ENCODE data around the gene WRAP73. TPM values are rescaled to one million over a fixed set of nuclear protein-coding genes. Genes with fewer than 3 reads are reported as not detected.

Gene WRAP73
- polyA plus RNA-seq, 1 experiment: 27.6 TPM

DNA sequence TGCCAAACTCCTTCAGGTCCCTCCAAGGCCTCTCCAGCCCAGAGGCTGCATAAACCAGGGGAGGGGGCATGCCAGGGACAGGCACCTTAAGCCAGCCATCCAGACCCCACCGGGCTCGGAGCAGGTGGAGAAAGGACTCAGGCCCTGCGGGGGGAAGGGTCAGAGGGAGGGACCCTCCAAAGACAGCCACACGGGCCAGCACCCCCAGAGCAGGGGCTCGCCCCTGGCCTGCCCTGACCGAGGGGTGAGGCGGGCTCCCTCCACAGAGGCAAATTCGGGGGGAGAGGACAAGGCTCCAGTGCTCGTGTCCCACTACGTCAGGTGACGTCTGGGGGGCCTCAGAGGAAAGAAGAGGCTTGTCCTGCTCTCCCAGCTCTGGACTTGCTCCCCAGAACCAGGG is 46.7 kb downstream of the WRAP73 start:
- no peak for DNase-seq (ENCODE audit: low read depth)
- CTCF ChIA-PET: interaction anchor here (1.6 kb wide), 1 partner anchor 12 kb away, joined by 3 read pairs; no protein-coding TSS in a partner anchor
- H3K36me3 ChIP-seq (ENCODE audit: control insufficient read depth, insufficient read depth, low read length): no peaks in the 10 kb centered on the region
- TF ChIP-seq, protein P1, sequence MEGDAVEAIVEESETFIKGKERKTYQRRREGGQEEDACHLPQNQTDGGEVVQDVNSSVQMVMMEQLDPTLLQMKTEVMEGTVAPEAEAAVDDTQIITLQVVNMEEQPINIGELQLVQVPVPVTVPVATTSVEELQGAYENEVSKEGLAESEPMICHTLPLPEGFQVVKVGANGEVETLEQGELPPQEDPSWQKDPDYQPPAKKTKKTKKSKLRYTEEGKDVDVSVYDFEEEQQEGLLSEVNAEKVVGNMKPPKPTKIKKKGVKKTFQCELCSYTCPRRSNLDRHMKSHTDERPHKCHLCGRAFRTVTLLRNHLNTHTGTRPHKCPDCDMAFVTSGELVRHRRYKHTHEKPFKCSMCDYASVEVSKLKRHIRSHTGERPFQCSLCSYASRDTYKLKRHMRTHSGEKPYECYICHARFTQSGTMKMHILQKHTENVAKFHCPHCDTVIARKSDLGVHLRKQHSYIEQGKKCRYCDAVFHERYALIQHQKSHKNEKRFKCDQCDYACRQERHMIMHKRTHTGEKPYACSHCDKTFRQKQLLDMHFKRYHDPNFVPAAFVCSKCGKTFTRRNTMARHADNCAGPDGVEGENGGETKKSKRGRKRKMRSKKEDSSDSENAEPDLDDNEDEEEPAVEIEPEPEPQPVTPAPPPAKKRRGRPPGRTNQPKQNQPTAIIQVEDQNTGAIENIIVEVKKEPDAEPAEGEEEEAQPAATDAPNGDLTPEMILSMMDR (IDR thresholded peaks at IDR 0.05; ENCODE audit: insufficient read depth, low read depth, low read length): no peak
- POLR2A ChIA-PET: no interaction called here
- H3K27me3 ChIP-seq (ENCODE audit: control insufficient read depth, insufficient read depth, low read length): no peaks in the 10 kb centered on the region; the same call in 1 of the 2 replicates
- H3K4me3 ChIP-seq (ENCODE audit: low read depth, low read length): no peak overlapping the region

DNA sequence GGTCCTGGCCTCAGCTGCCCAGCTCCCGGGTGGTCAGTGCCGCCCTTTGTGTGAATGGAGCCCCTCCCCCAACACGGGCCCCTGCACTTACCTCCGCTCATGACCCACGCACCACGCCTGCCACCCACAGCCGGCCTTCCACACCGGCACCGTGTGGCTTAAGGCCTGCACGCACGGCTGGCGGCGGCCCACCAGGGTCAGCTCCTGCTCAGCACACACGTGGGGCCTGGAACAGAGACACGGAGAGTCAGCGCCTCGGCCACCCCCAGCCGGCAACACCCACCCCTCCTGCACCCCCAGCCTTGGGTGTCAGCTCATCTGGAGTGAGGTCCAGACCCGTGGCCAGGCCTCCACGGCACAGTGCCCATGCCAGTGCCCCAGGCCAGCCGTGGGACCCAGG is 47.5 kb downstream of the WRAP73 start:
- Histone ChIP-seq H3K4me3 (ENCODE audit: low read depth, low read length) (no peak overlapping the region), H3K36me3 (ENCODE audit: control insufficient read depth, insufficient read depth, low read length) (no peaks in the 10 kb centered on the region), H3K27me3 (ENCODE audit: control insufficient read depth, insufficient read depth, low read length) (no peaks in the 10 kb centered on the region; the same call in 1 of the 2 replicates)
- TF ChIP-seq, protein P1 (IDR thresholded peaks at IDR 0.05; ENCODE audit: insufficient read depth, low read depth, low read length): no peak
- POLR2A ChIA-PET: no interaction called here
- DNase-seq (ENCODE audit: low read depth): no peak
- CTCF ChIA-PET: interaction anchor here (0.7 to 1.6 kb wide), 2 partner anchors 12 to 18 kb away, joined by 3 read pairs; no protein-coding TSS in a partner anchor

DNA sequence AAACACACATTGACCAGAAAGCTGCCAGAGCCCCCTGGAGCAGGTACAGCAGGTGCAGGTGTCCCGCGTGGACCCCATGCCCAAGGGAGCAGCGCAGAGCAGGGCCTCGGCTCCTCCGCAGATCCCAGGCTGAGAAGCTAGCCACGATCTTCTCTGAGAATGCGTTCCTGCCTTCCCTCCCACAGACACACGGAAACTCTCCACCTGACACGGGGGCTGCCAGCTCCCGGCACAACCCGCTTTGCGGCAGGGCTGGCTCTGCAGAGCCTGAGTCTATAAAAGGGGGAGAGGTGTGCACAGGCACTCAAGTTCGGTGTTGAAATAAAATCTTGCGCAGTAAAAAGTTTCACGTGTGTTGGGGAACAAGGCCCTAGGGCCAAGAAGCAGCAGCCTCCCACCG is 48.2 kb downstream of the WRAP73 start:
- TF ChIP-seq, protein P1 (IDR thresholded peaks at IDR 0.05; ENCODE audit: insufficient read depth, low read depth, low read length): no peak
- ChIA-PET POLR2A (no interaction called here), CTCF (interaction anchor here (0.7 to 1.6 kb wide), 4 partner anchors 13 to 37 kb away, joined by 3 to 4 read pairs (median 3); no protein-coding TSS in a partner anchor)
- H3K27me3 ChIP-seq (ENCODE audit: control insufficient read depth, insufficient read depth, low read length): no peaks in the 10 kb centered on the region; the same call in 1 of the 2 replicates
- H3K4me3 ChIP-seq (ENCODE audit: low read depth, low read length): no peak overlapping the region
- H3K36me3 ChIP-seq (ENCODE audit: control insufficient read depth, insufficient read depth, low read length): no peaks in the 10 kb centered on the region
- no peak for DNase-seq (ENCODE audit: low read depth)

DNA sequence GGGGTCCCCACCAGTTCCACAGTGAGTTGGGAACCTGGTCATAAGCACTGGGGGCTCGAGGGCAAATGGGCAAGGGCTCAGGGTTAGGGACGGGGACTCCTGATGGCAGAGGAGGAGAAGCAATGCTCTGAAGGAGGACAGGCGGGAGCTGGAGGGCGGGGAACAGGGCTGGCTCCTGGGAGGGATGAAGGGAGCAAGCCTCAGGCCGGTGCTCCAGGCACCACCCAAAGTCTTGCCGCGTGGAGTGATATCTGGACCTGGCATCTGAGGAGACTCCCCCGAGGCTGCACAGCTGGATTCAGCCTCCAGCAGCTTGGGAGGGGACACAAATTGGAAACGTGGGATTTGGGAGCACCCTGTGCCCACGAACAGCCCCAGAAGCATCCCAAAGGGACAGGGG is 49.5 kb downstream of the WRAP73 start:
- CTCF ChIA-PET: interaction anchor here (1.0 to 1.6 kb wide), 4 partner anchors 17 to 157 kb away, joined by 3 to 7 read pairs (median 4); no protein-coding TSS in a partner anchor

DNA sequence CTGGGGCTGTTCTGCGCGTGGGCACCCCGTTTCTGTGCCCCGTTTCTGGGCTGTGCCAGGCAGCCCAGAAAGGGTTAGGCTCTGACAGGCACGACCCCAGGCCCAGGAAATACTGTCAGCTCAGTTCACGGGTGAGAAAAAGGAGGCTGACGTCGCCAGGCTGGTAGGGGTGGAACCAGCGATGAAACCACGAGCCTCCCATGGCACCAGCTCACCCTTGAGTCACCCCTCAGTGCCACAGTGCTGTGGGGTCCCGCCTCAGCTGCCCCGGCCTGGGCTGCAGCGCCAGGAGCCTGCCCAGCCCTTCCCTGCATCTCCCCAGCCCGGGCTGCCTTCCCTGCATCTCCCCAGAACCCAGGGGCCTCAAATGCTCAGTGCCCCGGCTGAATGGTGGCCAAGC is 50.1 kb downstream of the WRAP73 start:
- Histone ChIP-seq H3K27me3 (ENCODE audit: control insufficient read depth, insufficient read depth, low read length) (no peaks in the 10 kb centered on the region), H3K4me3 (ENCODE audit: low read depth, low read length) (no peak overlapping the region), H3K36me3 (ENCODE audit: control insufficient read depth, insufficient read depth, low read length) (no peaks in the 10 kb centered on the region)
- DNase-seq (ENCODE audit: low read depth): no peak
- POLR2A ChIA-PET: no interaction called here
- CTCF ChIA-PET: interaction anchor here (1.0 to 1.7 kb wide), 5 partner anchors 18 to 93 kb away, joined by 3 to 10 read pairs (median 4); no protein-coding TSS in a partner anchor
- TF ChIP-seq, protein P1 (IDR thresholded peaks at IDR 0.05; ENCODE audit: insufficient read depth, low read depth, low read length): no peak

More for the DNA sequence above, 49.5 kb downstream of the WRAP73 start:
- Histone ChIP-seq H3K4me3 (ENCODE audit: low read depth, low read length) (no peak overlapping the region), H3K36me3 (ENCODE audit: control insufficient read depth, insufficient read depth, low read length) (no peaks in the 10 kb centered on the region), H3K27me3 (ENCODE audit: control insufficient read depth, insufficient read depth, low read length) (no peaks in the 10 kb centered on the region)
- POLR2A ChIA-PET: no interaction called here
- TF ChIP-seq, protein P1 (IDR thresholded peaks at IDR 0.05; ENCODE audit: insufficient read depth, low read depth, low read length): no peak
- DNase-seq (ENCODE audit: low read depth): no peak
